Medulla oblongata (tissue), 1 donor: Measurements from ENCODE around the gene SNX13.
"Not testable (repeated sequence)": the region's sequence is repeated elsewhere in the genome, so short reads cannot be mapped to it uniquely, and the experiment has no call there.

Experiments
- DNase-seq: peaks from one replicate; pipeline ENCODE4 v3.0.0-alpha.2; 2015; ENCODE audit errors: extremely low spot score

The SNX13 gene

DNA sequence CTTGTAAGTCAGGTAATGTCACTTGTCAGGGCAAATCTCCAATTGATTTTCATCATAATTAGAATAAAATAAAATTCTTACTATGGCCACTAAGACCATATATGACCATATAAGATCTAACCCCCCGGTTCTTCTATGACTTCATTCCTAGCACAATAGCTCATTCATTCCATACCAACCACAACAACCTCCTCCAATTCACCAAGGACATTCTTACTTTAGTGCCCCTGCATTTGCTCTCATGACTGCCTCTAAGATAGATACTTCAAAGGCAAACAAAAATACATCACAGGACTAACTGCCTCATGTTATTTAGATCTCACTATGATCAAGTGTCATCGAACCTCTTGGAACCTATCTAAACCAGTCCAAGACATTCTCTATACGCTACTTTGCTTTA lies 90.8 kb downstream of the SNX13 start:
- no peak for DNase-seq

DNA sequence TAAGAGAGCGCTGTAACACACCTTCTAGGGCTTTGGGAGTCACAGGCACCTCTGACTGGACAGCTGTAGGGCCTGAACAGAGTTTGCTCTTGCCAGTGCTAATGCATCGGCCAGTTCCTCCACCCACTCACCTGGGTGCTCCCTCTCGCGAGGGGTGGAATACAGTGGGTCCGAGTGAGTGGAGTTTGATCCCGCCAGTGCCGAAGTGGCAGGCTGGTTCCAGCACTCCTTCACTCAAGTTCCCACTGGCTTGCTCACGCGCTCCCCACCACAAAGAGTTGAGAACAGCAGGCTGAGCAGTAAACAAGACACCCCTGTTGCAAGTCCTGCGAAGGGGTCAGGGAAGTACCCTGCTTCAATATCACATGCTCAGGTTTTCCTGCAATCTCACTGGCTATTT lies 91.8 kb downstream of the SNX13 start:
- DNase-seq = no peak

GRCh38 chr7:17846935-17847334 lies 93.4 kb downstream of the SNX13 start:
- DNase-seq = no peak

DNA sequence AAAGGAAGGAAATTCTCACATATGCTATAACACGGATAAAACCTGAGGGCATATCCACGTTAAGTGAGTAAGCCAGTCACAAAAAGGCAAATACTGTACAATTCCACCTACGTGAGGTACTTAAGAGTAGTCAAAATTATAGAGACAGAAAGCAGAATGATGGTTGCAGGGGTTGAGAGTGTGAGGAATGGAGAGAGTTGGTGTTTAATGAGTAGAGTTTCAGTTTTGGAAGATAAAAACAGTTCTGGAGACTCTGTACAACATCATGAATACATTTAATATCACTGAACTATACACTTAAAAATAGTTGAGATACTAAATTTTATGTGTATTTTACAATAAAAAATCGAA lies 95.1 kb downstream of the SNX13 start:
- DNase-seq = no peak

DNA sequence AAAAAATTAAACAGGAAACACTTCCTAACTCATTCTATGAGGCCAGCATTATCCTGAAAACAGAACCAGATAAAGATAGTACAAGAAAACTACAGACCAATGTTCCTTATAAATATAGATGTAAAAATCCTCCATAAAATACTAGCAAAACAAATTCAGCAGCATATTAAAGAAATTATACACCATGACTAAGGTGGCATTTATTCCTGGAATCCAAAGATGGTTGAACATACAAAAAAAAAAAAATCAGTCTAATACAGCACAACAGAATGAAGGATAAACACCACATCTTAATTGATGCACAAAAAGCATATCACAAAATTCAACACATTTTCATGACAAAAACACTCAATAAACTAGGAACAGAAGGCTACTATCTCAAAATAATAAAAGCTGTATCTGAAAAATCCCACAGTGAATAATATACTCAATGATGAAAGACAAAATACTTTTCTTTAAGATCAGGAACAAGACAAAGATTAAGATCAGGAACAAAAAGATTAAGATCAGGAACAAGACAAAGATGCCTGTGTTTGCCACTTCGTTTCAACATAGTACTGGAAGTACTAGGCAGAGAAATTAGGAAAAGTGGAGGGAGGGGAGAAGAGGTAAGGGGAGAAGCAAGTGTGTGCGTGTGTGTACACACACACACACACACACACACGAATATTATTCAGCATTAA lies 95.6 kb downstream of the SNX13 start:
- no peak for DNase-seq

GRCh38 chr7:17844022-17844421 lies 96.3 kb downstream of the SNX13 start:
- DNase-seq = no peak

DNA sequence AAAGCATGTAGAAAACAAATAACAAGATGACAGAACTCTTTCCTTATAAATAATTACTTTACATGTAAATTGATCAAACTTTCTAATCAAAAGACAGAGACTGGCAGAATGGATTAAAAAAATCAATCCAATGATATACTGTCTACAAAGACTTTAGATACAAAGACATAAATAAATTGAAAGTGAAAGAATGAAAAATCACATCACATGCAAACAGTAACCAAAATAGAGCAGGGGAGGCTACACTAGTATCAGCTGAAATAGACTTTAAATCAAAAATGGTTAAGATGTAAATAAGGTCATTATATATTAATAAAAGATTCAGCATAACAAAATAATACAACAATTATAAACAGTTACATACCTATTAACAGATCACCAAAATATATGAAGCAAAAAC lies 97.3 kb downstream of the SNX13 start:
- DNase-seq = no peak

DNA sequence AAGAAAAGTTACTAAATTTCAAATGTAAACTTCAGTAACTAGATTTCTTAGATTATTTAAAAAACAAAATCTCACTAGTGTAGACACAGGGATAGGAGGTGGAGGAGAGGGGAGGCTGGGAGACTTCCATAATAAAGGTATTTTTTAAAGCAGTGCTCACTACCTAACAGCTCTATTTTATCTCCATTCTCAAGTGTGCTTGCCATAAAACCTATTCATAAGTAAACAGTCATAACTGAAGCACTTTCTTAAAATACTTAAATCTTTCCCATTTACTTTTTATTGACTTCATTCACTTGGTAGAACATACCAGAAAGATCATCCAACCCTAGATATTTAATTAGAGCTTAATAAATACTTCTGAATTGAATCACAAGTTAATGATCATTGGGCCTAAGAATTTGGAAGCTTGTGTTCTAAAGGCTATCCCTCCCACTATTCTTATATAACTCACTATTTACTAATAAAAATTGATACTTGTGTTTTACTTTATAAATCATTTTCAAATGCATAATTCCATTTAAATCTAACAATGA lies 107.4 kb downstream of the SNX13 start:
- no peak for DNase-seq

DNA sequence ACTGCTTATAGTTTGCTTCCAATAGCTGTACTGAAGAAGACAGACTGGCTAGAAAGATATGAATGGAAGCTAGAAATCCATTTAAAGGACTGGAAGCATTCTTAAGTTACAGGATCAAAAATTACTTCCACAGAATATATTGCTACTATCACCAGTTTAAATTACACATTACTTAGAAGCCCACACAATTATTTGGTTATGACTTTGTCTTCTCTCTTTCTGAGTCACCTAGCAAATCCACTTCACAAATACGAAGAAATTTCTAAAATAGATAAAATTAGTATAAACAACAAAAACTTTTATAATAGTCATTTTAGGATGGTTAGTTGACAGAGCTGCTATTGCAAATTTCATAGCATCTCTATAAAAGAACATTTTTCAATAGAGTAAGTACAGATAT lies 108.1 kb downstream of the SNX13 start:
- DNase-seq = no peak

DNA sequence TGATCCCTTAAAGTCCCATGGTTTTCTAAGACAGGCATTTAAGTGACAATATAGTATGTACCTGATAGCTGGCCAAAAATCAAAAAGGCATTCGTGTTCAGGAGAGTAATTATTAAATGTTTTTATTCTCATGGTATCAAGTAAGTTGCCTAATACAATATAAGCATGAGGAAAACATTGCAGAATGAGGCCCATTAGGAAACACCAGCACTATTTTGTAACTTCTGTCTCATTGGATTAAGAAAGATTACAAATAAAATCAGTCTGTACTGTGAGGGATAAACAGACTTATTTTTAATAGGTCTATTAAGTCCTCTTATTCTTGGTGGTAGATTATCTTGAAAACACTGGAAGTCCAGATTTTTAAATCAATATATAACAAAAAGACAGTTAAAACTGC lies 110.1 kb downstream of the SNX13 start:
- no peak for DNase-seq

- no peak for DNase-seq
Observed at GRCh38 chr7:17829001-17829400, 111.3 kb downstream of the SNX13 start.

DNA sequence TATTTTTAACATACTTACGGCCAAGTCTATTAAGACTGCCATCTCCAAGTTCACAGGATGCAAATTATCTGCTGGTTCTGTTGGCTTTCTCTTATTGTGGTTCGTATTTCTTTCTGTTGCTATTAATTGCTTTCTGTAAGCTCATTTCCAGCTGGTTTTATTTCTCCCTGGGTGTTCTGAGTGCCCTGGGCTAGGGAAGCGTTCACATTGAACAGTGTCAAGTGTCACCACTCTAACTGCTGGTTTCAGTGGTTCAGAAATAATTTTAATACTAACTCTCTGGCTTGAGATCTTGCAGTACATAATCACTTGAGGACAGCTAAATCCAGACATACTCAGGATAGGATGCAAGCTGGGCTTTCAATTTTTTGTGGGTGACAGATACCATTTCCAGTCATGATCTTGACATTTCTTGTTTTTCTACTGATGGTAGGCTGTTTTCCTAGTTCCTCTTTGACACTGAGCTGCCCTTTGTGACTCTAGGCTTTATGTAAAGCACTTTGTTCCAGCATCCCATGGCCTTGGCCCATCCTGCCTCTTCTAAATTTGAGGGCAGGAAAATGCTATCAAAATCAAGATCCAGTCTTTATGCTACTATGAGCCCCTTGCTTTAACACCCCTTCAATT lies 117.6 kb downstream of the SNX13 start:
- DNase-seq = no peak

GRCh38 chr7:17816903-17817302 lies 123.4 kb downstream of the SNX13 start:
- no peak for DNase-seq

- no peak for DNase-seq
Observed at GRCh38 chr7:17815318-17815717, 125.0 kb downstream of the SNX13 start.

- no peak for DNase-seq
Observed at GRCh38 chr7:17814058-17814457, 126.2 kb downstream of the SNX13 start.

GRCh38 chr7:17809215-17809614 lies 131.1 kb downstream of the SNX13 start:
- DNase-seq = not testable (repeated sequence)

DNA sequence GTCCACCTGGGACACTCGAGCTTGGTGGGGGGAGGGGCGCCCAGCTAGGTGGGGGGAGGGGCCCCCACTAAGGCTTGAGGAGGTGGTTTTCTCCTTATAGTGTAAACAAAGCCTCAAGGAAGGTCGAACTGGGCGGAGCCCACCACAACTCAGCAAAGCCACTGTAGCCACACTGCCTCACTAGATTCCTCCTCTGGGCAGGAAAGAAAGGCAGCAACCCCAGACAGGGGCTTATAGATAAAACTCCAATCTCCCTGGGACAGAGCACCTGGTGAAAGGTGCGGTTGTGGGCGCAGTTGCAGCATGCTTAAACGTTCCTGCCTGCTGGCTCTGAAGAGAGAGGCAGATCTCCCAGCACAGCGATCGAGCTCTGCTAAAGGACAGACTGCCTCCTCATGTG lies 133.1 kb downstream of the SNX13 start:
- DNase-seq = no peak

DNA sequence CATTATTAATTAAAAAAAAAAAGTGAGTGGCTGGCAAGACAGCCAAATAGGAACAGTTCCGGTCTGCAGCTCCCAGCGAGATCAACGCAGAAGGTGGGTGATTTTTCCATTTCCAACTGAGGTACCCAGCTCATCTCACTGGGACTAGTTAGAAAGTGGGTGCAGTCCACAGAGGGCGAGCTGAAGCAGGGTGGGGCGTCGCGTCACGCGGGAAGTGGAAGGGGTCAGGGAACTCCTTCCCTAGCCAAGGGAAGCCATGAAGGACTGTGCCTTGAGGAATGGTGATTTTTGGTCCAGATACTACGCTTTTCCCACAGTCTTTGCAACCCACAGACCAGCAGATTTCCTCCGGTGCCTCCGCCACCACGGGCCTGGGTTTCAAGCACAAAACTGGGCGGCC lies 133.7 kb downstream of the SNX13 start:
- no peak for DNase-seq

DNA sequence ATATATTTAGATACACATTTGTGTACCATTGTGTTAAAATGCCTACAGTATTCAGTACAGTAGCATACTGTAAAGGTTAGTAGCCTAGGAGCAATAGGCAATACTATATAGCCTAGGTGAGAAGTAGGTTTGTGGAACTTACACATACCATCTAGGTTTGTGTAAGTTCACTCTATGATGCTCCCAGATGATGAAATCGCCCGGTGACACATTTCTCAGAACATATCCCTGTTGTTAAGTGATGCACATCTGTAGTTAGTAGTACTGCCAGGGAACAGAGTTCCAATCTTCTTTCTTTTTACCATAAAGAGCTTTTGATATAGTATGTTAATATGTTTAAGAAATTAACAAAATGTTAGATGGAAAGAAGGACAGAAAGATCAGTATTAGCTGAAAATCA lies 138.2 kb downstream of the SNX13 start:
- DNase-seq = no peak

GRCh38 chr7:17792075-17792936 lies 148.0 kb downstream of the SNX13 start:
- DNase-seq = no peak

- DNase-seq = no peak
Observed at GRCh38 chr7:17787257-17787656, 153.0 kb downstream of the SNX13 start.

DNA sequence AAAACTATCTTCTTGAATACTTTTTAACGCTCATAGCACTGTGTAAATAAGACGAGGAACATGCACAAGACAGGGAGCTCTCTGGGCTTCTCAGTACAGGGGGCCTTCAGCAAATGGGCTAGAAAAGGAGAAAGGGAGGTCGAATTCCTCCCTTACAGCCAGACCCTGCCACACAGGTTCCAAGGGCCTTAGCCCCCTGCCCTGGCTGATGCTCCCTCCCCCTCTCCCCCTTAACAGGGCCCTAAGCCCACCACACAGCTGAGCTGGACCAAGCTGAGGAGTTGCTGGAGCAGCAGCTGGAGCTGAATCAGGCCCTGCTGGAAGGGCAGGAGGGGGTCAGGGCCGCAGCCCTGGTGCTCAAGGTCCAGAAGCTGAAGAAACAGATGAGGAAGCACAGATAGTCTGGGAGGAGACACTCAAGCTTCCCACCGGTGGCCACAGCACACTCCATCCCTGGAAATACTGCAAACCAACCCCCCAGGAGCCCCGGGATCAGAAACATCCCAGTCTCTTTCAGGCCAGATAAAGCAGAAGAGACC lies 153.9 kb downstream of the SNX13 start:
- no peak for DNase-seq

- no peak for DNase-seq
Observed at GRCh38 chr7:17782216-17782549, 158.1 kb downstream of the SNX13 start.
